Thyroid gland (tissue), 4 donors: Measurements from ENCODE around the gene AP2A2. TPM values are rescaled to one million over a fixed set of nuclear protein-coding genes. Genes with fewer than 3 reads are reported as not detected.
"Not testable (repeated sequence)": the region's sequence is repeated elsewhere in the genome, so short reads cannot be mapped to it uniquely, and the experiment has no call there.

Experiments
- DNase-seq, 2 donors: peaks; one replicate each; pipeline ENCODE4 v3.0.0-alpha.2; 2019
- H3K27ac ChIP-seq, 3 donors: fragments of 200-600 bp; sonication (generic); 1 replicate in 2 of 3; 2 replicates in 1 of 3; pipeline ENCODE4 v1.5.1; 2016 to 2019; ENCODE audit warnings: mild to moderate bottlenecking in 1 of 3, moderate library complexity in 1 of 3
- H3K27me3 ChIP-seq: fragments of 200-600 bp; sonication (generic); one replicate; pipeline ENCODE4 v1.5.1; 2019
- H3K36me3 ChIP-seq, 2 donors: fragments of 200-600 bp; sonication (generic); one replicate each; pipeline ENCODE4 v1.5.1; 2016 to 2019
- H3K4me1 ChIP-seq, 2 donors: fragments of 200-600 bp; sonication (generic); one replicate each; pipeline ENCODE4 v1.5.1; 2017 to 2019
- H3K4me3 ChIP-seq, 3 donors: fragments of 200-600 bp; sonication (generic); replicated peaks in 1 of 3; 1 replicate in 2 of 3; 2 replicates in 1 of 3; pipeline ENCODE4 v1.5.1; 2016; ENCODE audit warnings: mild to moderate bottlenecking in 1 of 3
- H3K9me3 ChIP-seq: fragments of 200-600 bp; sonication (generic); one replicate; pipeline ENCODE4 v1.5.1; 2017
- CTCF ChIP-seq, 6 experiments: fragments of 200-600 bp in 3 of 6; fragments of 450-650 bp in 3 of 6; sonication (generic) in 3 of 6; IDR thresholded peaks; one replicate each; pipeline ENCODE4 v1.5.1; 2016 to 2019; ENCODE audit warnings: antibody characterized with exemption in 6 of 6, mild to moderate bottlenecking in 2 of 6, inconsistent platforms in 1 of 6, moderate library complexity in 1 of 6
- POLR2A ChIP-seq, 2 donors: fragments of 450-650 bp; IDR thresholded peaks; one replicate each; pipeline ENCODE4 v1.6.1; 2017; ENCODE audit warnings: antibody characterized with exemption in 2 of 2, mild to moderate bottlenecking in 2 of 2, moderate library complexity in 1 of 2
- WGBS, 2 donors: methylation state at CpG; one replicate each; pipeline ENCODE4 v1.1.5; 2017; 5-methylcytosine and 5-hydroxymethylcytosine counted together
- intact Hi-C: fragments of 100-400 bp; cut with DNase I; formaldehyde crosslinking; loops from one replicate; pipeline ENCODE4 v1.15.1; 2023
- total RNA-seq, 4 donors: library from RNA; depleted of rRNA; stranded (reverse); fragments of >200 nt; gene quantifications; one replicate each; pipeline ENCODE4 v1.2.3, GENCODE V29; 2016

The AP2A2 gene
- total RNA-seq, 4 donors from 2014 or later: 37.2 to 67.3 (median 54.1) TPM

- intact Hi-C loops: no loop called here
- Histone ChIP-seq H3K4me3 (no peak overlapping the region), H3K9me3 (no peaks in the 10 kb centered on the region), H3K27me3 (no peaks in the 10 kb centered on the region), H3K4me1 (no peaks in the 10 kb centered on the region), H3K27ac (no peak overlapping the region), H3K36me3 (peaks cover 10% of the 10 kb centered on the region in 2 donors)
- WGBS, 2 donors: 92% methylated on average over 20 of the region's 20 CpGs
- no peak for DNase-seq
- TF ChIP-seq POLR2A (IDR thresholded peaks at IDR 0.05): no peak
Measured at GRCh38 chr11:1015826-1016545, 90.3 kb downstream of the AP2A2 start.

- 66 to 67% methylated on average over 7 of the region's 7 CpGs for WGBS, 2 donors
- H3K4me3 ChIP-seq, H3K36me3 ChIP-seq, H3K4me1 ChIP-seq, intact Hi-C loops, H3K9me3 ChIP-seq, H3K27ac ChIP-seq, DNase-seq, H3K27me3 ChIP-seq: not testable (repeated sequence)
Measured at GRCh38 chr11:1016610-1017126, 91.0 kb downstream of the AP2A2 start.

- Histone ChIP-seq H3K27me3 (no peaks in the 10 kb centered on the region), H3K4me1 (no peaks in the 10 kb centered on the region), H3K36me3 (no peaks in the 10 kb centered on the region), H3K4me3 (no peak overlapping the region), H3K9me3 (no peaks in the 10 kb centered on the region), H3K27ac (no peak overlapping the region)
- DNase-seq: no peak
- WGBS, 2 donors: 80 to 81% methylated on average over 12 of the region's 12 CpGs
- intact Hi-C loops: no loop called here
- TF ChIP-seq POLR2A (IDR thresholded peaks at IDR 0.05) (no peak), CTCF (IDR thresholded peaks at IDR 0.05) (no peak)
Measured at GRCh38 chr11:1017269-1018005, 91.8 kb downstream of the AP2A2 start.

DNA sequence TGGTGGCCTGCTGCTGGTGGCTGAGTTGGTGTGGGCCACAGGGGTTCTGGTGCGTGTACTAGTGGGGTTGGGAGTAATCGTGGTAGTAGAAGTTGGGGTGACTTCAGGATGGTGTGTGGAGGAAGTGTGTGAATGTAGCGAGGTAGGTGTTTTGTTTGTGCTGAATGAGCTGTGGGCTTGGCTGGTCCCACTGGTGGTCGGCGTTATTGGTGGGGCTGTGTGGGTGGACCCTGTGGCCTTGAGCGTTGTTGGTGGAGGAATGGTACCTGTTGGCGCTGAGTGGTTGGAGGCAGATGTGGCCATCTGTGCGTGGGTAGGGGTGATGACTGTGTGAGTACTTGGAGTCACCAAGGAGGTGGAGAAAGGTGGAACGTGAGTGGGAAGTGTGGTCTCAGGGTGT is 92.4 kb downstream of the AP2A2 start:
- intact Hi-C loops: no loop called here
- no peaks in the 10 kb centered on the region for H3K27me3 ChIP-seq
- no peak for DNase-seq
- no peaks in the 10 kb centered on the region for H3K9me3 ChIP-seq
- H3K36me3 ChIP-seq: no peaks in the 10 kb centered on the region
- H3K4me3 ChIP-seq: no peak overlapping the region
- TF ChIP-seq CTCF (IDR thresholded peaks at IDR 0.05): no peak
- no peak for TF ChIP-seq POLR2A (IDR thresholded peaks at IDR 0.05)
- no peaks in the 10 kb centered on the region for H3K4me1 ChIP-seq
- H3K27ac ChIP-seq: no peak overlapping the region
- WGBS, 2 donors: 83 to 86% methylated on average over 9 of the region's 9 CpGs

DNA sequence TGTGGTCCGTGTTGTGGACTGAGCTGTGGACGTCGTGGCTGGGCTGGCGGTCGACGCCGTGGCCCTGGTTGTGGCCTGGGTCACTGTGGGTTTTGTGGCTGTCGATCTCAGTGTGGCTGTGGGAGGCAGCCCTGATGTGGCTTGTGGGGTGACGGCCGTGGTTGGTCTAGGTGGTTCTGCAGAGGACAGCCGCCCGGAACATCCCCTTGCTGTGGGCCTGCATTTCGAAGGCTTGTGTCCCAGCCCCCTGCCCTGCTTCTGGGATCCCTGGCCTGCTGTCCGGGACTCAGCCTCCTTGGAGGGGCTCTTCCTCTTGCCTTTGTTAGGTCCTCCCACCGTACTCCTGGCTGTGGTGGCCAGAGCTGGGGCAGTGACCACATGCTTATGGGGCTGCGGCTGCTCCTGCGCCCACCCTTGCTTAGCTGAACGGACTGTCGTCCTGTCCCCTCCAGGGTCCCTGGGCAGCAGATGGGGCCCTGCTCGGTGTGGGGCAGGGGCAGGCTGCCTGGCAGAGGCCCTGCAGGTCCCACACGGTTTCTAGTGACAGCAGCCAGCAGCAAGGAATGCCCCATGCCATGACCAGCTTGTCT is 93.7 kb downstream of the AP2A2 start:
- no peaks in the 10 kb centered on the region for H3K9me3 ChIP-seq
- H3K36me3 ChIP-seq: no peaks in the 10 kb centered on the region
- H3K4me1 ChIP-seq: no peaks in the 10 kb centered on the region
- no peak overlapping the region for H3K4me3 ChIP-seq
- no peaks in the 10 kb centered on the region for H3K27me3 ChIP-seq
- WGBS, 2 donors: 88 to 100% methylated on average over 5 to 21 of the region's 21 CpGs
- no peak for DNase-seq
- intact Hi-C loops: no loop called here
- no peak overlapping the region for H3K27ac ChIP-seq
- no peak for TF ChIP-seq POLR2A (IDR thresholded peaks at IDR 0.05)
- no peak for TF ChIP-seq CTCF (IDR thresholded peaks at IDR 0.05)
